Neural cell (in vitro differentiated cells): ENCODE results near the gene MRPL47. TPM values are rescaled to one million over a fixed set of nuclear protein-coding genes. Genes with fewer than 3 reads are reported as not detected.
A peak's percentile ranks its signal among the peaks of the same experiment; 100 is the strongest.

Source experiments
- H2AFZ ChIP-seq: fragments of 200-600, 300-800 bp; sonication (generic), shearing (Covaris generic); 2 replicates; pipeline ENCODE4 v1.6.0; 2014; ENCODE audit warnings: low read depth, mild to moderate bottlenecking, antibody characterized with exemption, low read length, moderate library complexity
- H3F3A ChIP-seq: fragments of 200-600 bp; shearing (Covaris generic); 2 replicates; pipeline ENCODE4 v1.6.1; 2016; ENCODE audit warnings: mild to moderate bottlenecking, moderate library complexity, mixed read lengths, antibody characterized with exemption, low read length; ENCODE audit not compliant: insufficient read depth, poor library complexity, severe bottlenecking
- H3K27ac ChIP-seq: fragments of 200-600, 300-800 bp; sonication (generic), shearing (Covaris generic); 2 replicates; pipeline ENCODE4 v1.5.1; 2014; ENCODE audit warnings: mild to moderate bottlenecking, low read length, moderate library complexity
- H3K27me3 ChIP-seq: fragments of 300-800, 200-600 bp; sonication (generic), shearing (Covaris generic); 2 replicates; pipeline ENCODE4 v1.6.0; 2014; ENCODE audit warnings: mild to moderate bottlenecking, low read depth, low read length, moderate library complexity; ENCODE audit not compliant: insufficient read depth
- H3K36me3 ChIP-seq: fragments of 300-800, 200-600 bp; sonication (generic), shearing (Covaris generic); 2 replicates; pipeline ENCODE4 v1.5.1; 2014; ENCODE audit warnings: mild to moderate bottlenecking, antibody characterized with exemption, low read length, moderate library complexity; ENCODE audit not compliant: insufficient read depth
- H3K4me2 ChIP-seq: fragments of 300-800, 200-600 bp; sonication (generic), shearing (Covaris generic); 2 replicates; pipeline ENCODE4 v1.6.0; 2014; ENCODE audit warnings: mild to moderate bottlenecking, low read length
- H3K4me3 ChIP-seq: fragments of 300-800, 200-600 bp; sonication (generic), shearing (Covaris generic); 2 replicates; pipeline ENCODE4 v1.5.1; 2014; ENCODE audit warnings: mild to moderate bottlenecking, low read length, moderate library complexity
- H3K79me2 ChIP-seq: fragments of 200-600 bp; shearing (Covaris generic); replicated peaks from 2 replicates; pipeline ENCODE4 v1.6.0; 2014; ENCODE audit warnings: mild to moderate bottlenecking, low read length, moderate library complexity; ENCODE audit not compliant: insufficient read depth
- H3K9ac ChIP-seq: fragments of 300-800, 200-600 bp; sonication (generic), shearing (Covaris generic); 2 replicates; pipeline ENCODE4 v1.6.1; 2016; ENCODE audit warnings: mild to moderate bottlenecking, low read length, mixed read lengths
- H3K9me2 ChIP-seq: fragments of 200-600 bp; shearing (Covaris generic); 2 replicates; pipeline ENCODE4 v1.6.1; 2016; ENCODE audit warnings: mild to moderate bottlenecking, low read length, mixed read lengths; ENCODE audit not compliant: insufficient read depth
- H3K9me3 ChIP-seq: fragments of 200-600, 300-800 bp; sonication (generic), shearing (Covaris generic); 2 replicates; pipeline ENCODE4 v1.6.1; 2016; ENCODE audit warnings: mild to moderate bottlenecking, mixed run types, low read length, moderate library complexity, mixed read lengths
- H4K20me1 ChIP-seq: fragments of 200-600 bp; shearing (Covaris generic); 2 replicates; pipeline ENCODE4 v1.6.1; 2016; ENCODE audit warnings: mild to moderate bottlenecking, mixed run types; ENCODE audit not compliant: insufficient read depth
- EP300 ChIP-seq: fragments of 450-650 bp; conservative IDR thresholded peaks from 2 replicates; pipeline ENCODE4 v1.6.1; 2014; ENCODE audit warnings: antibody characterized with exemption, mild to moderate bottlenecking, moderate library complexity; ENCODE audit not compliant: poor library complexity, severe bottlenecking
- EZH2 ChIP-seq: fragments of 200-600, 300-800 bp; shearing (Covaris generic), sonication (generic); IDR thresholded peaks from 2 replicates; pipeline ENCODE4 v1.6.1; 2014; ENCODE audit warnings: antibody characterized with exemption, low read length, borderline replicate concordance, mild to moderate bottlenecking; ENCODE audit not compliant: insufficient read depth, poor library complexity, severe bottlenecking
- MXI1 ChIP-seq: fragments of 450-650 bp; conservative IDR thresholded peaks from 2 replicates; pipeline ENCODE4 v1.6.1; 2014; ENCODE audit warnings: antibody characterized with exemption, mild to moderate bottlenecking; ENCODE audit not compliant: poor library complexity, severe bottlenecking
- RAD21 ChIP-seq: fragments of 450-650 bp; conservative IDR thresholded peaks from 2 replicates; pipeline ENCODE4 v1.6.1; 2014; ENCODE audit warnings: antibody characterized with exemption, mild to moderate bottlenecking, moderate library complexity
- SMC3 ChIP-seq: fragments of 450-650 bp; conservative IDR thresholded peaks from 2 replicates; pipeline ENCODE4 v1.6.1; 2014; ENCODE audit warnings: antibody characterized with exemption, mild to moderate bottlenecking, moderate library complexity; ENCODE audit not compliant: poor library complexity
- TAF1 ChIP-seq: IDR thresholded peaks from 2 replicates; pipeline ENCODE4 v1.6.1; 2012; ENCODE audit warnings: low read depth
- polyA plus RNA-seq: library from polyadenylated mRNA; depleted of rRNA; stranded (reverse); fragments of >200 nt; gene quantifications from 2 replicates; pipeline ENCODE4 v1.2.3, GENCODE V29; 2014
- TF ChIP-seq, protein P1 (sequence below): fragments of 450-650 bp; IDR thresholded peaks from 2 replicates; pipeline ENCODE4 v1.5.1; 2014; ENCODE audit warnings: antibody characterized with exemption, mild to moderate bottlenecking, moderate library complexity; ENCODE audit not compliant: poor library complexity, severe bottlenecking
- TF ChIP-seq, protein P2 (sequence below): IDR thresholded peaks from 2 replicates; pipeline ENCODE4 v1.6.1; 2012; ENCODE audit warnings: borderline replicate concordance

The MRPL47 gene
- polyA plus RNA-seq, 1 donor from 2014 or later: 91.1 TPM

DNA sequence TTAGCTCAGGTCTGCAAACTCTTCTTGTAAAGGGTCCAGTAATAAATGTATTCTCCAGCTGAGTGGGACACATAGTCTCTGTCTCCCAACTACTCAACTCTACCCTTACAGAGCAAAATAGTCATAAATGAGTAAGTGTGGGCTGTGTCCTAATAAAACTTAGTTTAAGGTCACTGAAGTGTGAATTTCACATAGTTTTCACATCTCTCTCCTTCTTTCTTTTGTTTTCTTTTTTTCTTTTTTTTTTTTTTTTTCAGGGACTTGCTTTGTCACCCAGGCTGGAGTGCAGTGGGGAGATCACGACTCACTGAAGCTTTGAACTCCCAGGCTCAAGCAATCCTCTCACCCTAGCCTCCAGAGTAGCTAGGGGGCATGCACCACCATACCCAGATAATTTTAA is 43.6 kb downstream of the MRPL47 start:
- no peak overlapping the region for H3K27ac ChIP-seq
- no peak overlapping the region for H2AFZ ChIP-seq
- no peak overlapping the region for H3K9ac ChIP-seq
- TF ChIP-seq MXI1: no peak
- no peak for TF ChIP-seq SMC3
- TF ChIP-seq EP300: no peak
- H4K20me1 ChIP-seq: no peaks in the 10 kb centered on the region
- H3F3A ChIP-seq: no peaks in the 10 kb centered on the region
- H3K27me3 ChIP-seq: no peaks in the 10 kb centered on the region
- H3K4me2 ChIP-seq: no peak overlapping the region
- H3K4me3 ChIP-seq: no peak overlapping the region
- no peaks in the 10 kb centered on the region for H3K36me3 ChIP-seq
- no peaks in the 10 kb centered on the region for H3K9me2 ChIP-seq
- H3K79me2 ChIP-seq: peaks cover 19% of the 10 kb centered on the region
- no peaks in the 10 kb centered on the region for H3K9me3 ChIP-seq

DNA sequence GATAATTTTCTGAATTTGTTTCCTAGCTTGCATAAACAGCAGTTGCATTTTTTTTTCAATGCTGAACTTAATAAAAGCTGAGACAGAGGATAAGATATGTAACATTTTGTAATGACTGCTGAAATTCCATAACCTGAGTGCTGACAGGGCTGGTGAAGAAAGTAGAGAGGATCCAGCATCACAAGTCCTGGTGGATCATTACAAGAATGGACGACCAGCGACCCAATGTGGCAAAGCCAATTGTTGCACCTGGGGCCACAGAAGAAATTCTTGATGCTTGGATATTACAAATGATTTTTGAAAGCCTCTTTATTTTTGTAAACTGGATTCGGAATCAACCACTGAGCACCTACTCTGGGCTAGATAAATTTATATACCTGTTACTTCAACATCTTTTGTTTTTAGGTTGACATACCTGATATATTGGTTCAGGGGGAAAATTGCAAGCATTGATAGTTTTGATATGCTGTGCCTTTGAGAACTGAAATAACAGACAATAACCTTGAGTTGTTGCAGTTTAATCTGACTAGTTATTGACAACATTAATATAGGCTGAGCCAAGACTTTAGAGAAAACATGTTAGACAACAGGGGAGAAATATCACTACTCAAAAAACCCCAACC is 45.6 kb downstream of the MRPL47 start:
- H3K9ac ChIP-seq: no peak overlapping the region
- H3K9me2 ChIP-seq: no peaks in the 10 kb centered on the region
- no peaks in the 10 kb centered on the region for H3K9me3 ChIP-seq
- H2AFZ ChIP-seq: no peak overlapping the region
- no peaks in the 10 kb centered on the region for H3K36me3 ChIP-seq
- no peaks in the 10 kb centered on the region for H4K20me1 ChIP-seq
- no peak overlapping the region for H3K27ac ChIP-seq
- TF ChIP-seq MXI1 (no peak), SMC3 (peak; percentile 97), EP300 (no peak), RAD21 (peak; percentile 98)
- TF ChIP-seq, protein P1, sequence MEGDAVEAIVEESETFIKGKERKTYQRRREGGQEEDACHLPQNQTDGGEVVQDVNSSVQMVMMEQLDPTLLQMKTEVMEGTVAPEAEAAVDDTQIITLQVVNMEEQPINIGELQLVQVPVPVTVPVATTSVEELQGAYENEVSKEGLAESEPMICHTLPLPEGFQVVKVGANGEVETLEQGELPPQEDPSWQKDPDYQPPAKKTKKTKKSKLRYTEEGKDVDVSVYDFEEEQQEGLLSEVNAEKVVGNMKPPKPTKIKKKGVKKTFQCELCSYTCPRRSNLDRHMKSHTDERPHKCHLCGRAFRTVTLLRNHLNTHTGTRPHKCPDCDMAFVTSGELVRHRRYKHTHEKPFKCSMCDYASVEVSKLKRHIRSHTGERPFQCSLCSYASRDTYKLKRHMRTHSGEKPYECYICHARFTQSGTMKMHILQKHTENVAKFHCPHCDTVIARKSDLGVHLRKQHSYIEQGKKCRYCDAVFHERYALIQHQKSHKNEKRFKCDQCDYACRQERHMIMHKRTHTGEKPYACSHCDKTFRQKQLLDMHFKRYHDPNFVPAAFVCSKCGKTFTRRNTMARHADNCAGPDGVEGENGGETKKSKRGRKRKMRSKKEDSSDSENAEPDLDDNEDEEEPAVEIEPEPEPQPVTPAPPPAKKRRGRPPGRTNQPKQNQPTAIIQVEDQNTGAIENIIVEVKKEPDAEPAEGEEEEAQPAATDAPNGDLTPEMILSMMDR: peak; percentile 93
- H3K79me2 ChIP-seq: peaks cover 3% of the 10 kb centered on the region
- H3K4me3 ChIP-seq: no peak overlapping the region
- H3K4me2 ChIP-seq: no peak overlapping the region
- H3K27me3 ChIP-seq: no peaks in the 10 kb centered on the region
- no peaks in the 10 kb centered on the region for H3F3A ChIP-seq

DNA sequence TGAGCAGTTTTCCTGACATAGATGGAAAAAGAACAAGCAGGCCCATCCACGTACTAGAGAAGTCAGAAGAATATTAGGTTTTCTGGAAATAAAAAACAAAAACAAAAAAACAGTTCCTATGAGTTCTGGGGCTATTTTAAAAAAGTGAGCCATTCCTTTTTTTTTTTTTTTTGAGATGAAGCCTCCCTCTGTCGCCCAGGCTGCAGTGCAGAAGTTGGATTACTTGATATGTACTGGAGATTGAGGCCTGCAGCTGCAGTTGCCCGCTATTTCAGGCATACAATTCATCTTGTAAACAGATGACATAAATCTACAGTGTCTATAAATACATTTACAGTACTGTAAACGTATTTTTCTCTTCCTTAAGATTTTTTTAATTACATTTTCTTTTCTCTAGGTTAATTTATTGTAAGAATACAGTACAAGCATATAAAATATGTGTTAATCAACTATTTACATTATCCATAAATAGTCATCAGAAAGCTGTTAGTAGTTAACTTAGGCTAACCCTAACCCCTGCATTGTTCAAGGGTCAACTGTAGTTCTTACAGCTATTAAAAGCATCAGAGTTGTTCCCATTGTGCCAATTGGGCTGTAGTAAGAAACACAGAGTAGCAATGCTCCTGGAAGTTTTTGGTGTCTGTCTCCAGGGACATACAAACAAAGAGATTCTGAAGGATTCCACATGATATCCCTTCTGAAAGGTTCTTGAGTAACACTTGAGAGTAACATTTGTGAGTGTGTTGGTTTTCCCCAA is 52.9 kb downstream of the MRPL47 start:
- Histone ChIP-seq H3K9ac (no peak overlapping the region), H3K9me3 (no peaks in the 10 kb centered on the region), H3K36me3 (no peaks in the 10 kb centered on the region), H3K79me2 (no peaks in the 10 kb centered on the region), H3K9me2 (no peaks in the 10 kb centered on the region), H3K4me3 (no peak overlapping the region), H3K4me2 (no peak overlapping the region), H3K27me3 (no peaks in the 10 kb centered on the region), H3F3A (no peaks in the 10 kb centered on the region), H3K27ac (no peak overlapping the region), H4K20me1 (no peaks in the 10 kb centered on the region), H2AFZ (no peak overlapping the region)
- TF ChIP-seq EZH2 (no peak), EP300 (no peak), SMC3 (no peak), TAF1 (no peak), RAD21 (no peak), MXI1 (no peak)
- TF ChIP-seq, protein P1: no peak
- TF ChIP-seq, protein P2, sequence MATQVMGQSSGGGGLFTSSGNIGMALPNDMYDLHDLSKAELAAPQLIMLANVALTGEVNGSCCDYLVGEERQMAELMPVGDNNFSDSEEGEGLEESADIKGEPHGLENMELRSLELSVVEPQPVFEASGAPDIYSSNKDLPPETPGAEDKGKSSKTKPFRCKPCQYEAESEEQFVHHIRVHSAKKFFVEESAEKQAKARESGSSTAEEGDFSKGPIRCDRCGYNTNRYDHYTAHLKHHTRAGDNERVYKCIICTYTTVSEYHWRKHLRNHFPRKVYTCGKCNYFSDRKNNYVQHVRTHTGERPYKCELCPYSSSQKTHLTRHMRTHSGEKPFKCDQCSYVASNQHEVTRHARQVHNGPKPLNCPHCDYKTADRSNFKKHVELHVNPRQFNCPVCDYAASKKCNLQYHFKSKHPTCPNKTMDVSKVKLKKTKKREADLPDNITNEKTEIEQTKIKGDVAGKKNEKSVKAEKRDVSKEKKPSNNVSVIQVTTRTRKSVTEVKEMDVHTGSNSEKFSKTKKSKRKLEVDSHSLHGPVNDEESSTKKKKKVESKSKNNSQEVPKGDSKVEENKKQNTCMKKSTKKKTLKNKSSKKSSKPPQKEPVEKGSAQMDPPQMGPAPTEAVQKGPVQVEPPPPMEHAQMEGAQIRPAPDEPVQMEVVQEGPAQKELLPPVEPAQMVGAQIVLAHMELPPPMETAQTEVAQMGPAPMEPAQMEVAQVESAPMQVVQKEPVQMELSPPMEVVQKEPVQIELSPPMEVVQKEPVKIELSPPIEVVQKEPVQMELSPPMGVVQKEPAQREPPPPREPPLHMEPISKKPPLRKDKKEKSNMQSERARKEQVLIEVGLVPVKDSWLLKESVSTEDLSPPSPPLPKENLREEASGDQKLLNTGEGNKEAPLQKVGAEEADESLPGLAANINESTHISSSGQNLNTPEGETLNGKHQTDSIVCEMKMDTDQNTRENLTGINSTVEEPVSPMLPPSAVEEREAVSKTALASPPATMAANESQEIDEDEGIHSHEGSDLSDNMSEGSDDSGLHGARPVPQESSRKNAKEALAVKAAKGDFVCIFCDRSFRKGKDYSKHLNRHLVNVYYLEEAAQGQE: no peak
